Measurements from ENCODE around the gene ARHGAP24. TPM values are rescaled to one million over a fixed set of nuclear protein-coding genes. Genes with fewer than 3 reads are reported as not detected.

Gene ARHGAP24
- total and polyA plus RNA-seq, 10 of the 15 experiments (the other 5 are each of a cell fraction or from before 2014, with no cell fraction given): 0.10 to 4.2 (median 0.52) TPM

- TF ChIP-seq RELB (IDR thresholded peaks at IDR 0.05; ENCODE audit: low read depth) (no peak), RELA (IDR thresholded peaks at IDR 0.05; ENCODE audit: borderline replicate concordance, partially characterized antibody) (no peak), SUZ12 (IDR thresholded peaks at IDR 0.05; ENCODE audit: unreplicated experiment) (no peak), BCL3 (IDR thresholded peaks at IDR 0.05; ENCODE audit: borderline replicate concordance, insufficient read depth, low read depth, low read length, poor library complexity, severe bottlenecking) (no peak), IRF4 (IDR thresholded peaks at IDR 0.05; ENCODE audit: low read depth, low read length) (no peak), IRF5 (IDR thresholded peaks at IDR 0.05; ENCODE audit: borderline replicate concordance) (no peak), EP300 (IDR thresholded peaks at IDR 0.05; ENCODE audit: borderline replicate concordance in 1 of 2, control insufficient read depth in 1 of 2, low read depth in 2 of 2, low read length in 2 of 2) (no peak), NR2F1 (conservative IDR thresholded peaks at IDR 0.05) (no peak), ZNF592 (IDR thresholded peaks at IDR 0.05) (no peak)
Observed at GRCh38 chr4:85548841-85549240, 73.9 kb downstream of the ARHGAP24 start (continued).
